ENCODE results near the gene TRIM15.

- TF ChIP-seq, protein P1, sequence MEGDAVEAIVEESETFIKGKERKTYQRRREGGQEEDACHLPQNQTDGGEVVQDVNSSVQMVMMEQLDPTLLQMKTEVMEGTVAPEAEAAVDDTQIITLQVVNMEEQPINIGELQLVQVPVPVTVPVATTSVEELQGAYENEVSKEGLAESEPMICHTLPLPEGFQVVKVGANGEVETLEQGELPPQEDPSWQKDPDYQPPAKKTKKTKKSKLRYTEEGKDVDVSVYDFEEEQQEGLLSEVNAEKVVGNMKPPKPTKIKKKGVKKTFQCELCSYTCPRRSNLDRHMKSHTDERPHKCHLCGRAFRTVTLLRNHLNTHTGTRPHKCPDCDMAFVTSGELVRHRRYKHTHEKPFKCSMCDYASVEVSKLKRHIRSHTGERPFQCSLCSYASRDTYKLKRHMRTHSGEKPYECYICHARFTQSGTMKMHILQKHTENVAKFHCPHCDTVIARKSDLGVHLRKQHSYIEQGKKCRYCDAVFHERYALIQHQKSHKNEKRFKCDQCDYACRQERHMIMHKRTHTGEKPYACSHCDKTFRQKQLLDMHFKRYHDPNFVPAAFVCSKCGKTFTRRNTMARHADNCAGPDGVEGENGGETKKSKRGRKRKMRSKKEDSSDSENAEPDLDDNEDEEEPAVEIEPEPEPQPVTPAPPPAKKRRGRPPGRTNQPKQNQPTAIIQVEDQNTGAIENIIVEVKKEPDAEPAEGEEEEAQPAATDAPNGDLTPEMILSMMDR (IDR thresholded peaks at IDR 0.05), result no peak
- no peak for TF ChIP-seq ERG (CRISPR knock-in tag; IDR thresholded peaks at IDR 0.05)
- TF ChIP-seq ZNF232 (CRISPR knock-in tag; IDR thresholded peaks at IDR 0.05), result no peak
- TF ChIP-seq, protein P2, sequence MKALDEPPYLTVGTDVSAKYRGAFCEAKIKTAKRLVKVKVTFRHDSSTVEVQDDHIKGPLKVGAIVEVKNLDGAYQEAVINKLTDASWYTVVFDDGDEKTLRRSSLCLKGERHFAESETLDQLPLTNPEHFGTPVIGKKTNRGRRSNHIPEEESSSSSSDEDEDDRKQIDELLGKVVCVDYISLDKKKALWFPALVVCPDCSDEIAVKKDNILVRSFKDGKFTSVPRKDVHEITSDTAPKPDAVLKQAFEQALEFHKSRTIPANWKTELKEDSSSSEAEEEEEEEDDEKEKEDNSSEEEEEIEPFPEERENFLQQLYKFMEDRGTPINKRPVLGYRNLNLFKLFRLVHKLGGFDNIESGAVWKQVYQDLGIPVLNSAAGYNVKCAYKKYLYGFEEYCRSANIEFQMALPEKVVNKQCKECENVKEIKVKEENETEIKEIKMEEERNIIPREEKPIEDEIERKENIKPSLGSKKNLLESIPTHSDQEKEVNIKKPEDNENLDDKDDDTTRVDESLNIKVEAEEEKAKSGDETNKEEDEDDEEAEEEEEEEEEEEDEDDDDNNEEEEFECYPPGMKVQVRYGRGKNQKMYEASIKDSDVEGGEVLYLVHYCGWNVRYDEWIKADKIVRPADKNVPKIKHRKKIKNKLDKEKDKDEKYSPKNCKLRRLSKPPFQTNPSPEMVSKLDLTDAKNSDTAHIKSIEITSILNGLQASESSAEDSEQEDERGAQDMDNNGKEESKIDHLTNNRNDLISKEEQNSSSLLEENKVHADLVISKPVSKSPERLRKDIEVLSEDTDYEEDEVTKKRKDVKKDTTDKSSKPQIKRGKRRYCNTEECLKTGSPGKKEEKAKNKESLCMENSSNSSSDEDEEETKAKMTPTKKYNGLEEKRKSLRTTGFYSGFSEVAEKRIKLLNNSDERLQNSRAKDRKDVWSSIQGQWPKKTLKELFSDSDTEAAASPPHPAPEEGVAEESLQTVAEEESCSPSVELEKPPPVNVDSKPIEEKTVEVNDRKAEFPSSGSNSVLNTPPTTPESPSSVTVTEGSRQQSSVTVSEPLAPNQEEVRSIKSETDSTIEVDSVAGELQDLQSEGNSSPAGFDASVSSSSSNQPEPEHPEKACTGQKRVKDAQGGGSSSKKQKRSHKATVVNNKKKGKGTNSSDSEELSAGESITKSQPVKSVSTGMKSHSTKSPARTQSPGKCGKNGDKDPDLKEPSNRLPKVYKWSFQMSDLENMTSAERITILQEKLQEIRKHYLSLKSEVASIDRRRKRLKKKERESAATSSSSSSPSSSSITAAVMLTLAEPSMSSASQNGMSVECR (CRISPR knock-in tag; IDR thresholded peaks at IDR 0.05; ENCODE audit: borderline replicate concordance), result no peak
- TF ChIP-seq TP53 (CRISPR knock-in tag; IDR thresholded peaks at IDR 0.05), result no peak
- no peak for TF ChIP-seq STAT6 (CRISPR knock-in tag; conservative IDR thresholded peaks at IDR 0.05; ENCODE audit: low read depth)
- TF ChIP-seq CBFB (CRISPR knock-in tag; IDR thresholded peaks at IDR 0.05; ENCODE audit: low read depth), result no peak
- TF ChIP-seq, protein P3, sequence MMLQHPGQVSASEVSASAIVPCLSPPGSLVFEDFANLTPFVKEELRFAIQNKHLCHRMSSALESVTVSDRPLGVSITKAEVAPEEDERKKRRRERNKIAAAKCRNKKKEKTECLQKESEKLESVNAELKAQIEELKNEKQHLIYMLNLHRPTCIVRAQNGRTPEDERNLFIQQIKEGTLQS (CRISPR knock-in tag; conservative IDR thresholded peaks at IDR 0.05), result no peak
- no peak for TF ChIP-seq NFE2L1 (CRISPR knock-in tag; IDR thresholded peaks at IDR 0.05)
- no peak for TF ChIP-seq USF2 (CRISPR knock-in tag; IDR thresholded peaks at IDR 0.05)
Measured at GRCh38 chr6:30202366-30202765, 39.0 kb downstream of the TRIM15 start.
